Fibroblast of pulmonary artery (primary cell): ENCODE results near the gene VAMP1.
"Not testable (repeated sequence)": the region's sequence is repeated elsewhere in the genome, so short reads cannot be mapped to it uniquely, and the experiment has no call there.

Experiments
- DNase-seq: peaks from one replicate; pipeline ENCODE4 v3.0.0-alpha.2; 2010; ENCODE audit warnings: low read depth
- H3K4me3 ChIP-seq: replicated peaks from 2 replicates; pipeline ENCODE4 v1.5.1; 2011; ENCODE audit warnings: low read depth, mild to moderate bottlenecking, control low read depth, low read length, moderate library complexity
- TF ChIP-seq, protein P1 (sequence below): IDR thresholded peaks from 2 replicates; pipeline ENCODE4 v1.5.1; 2011; ENCODE audit warnings: mild to moderate bottlenecking, control low read depth, low read length, inconsistent platforms; ENCODE audit errors: missing control alignments

VAMP1 gene

DNA sequence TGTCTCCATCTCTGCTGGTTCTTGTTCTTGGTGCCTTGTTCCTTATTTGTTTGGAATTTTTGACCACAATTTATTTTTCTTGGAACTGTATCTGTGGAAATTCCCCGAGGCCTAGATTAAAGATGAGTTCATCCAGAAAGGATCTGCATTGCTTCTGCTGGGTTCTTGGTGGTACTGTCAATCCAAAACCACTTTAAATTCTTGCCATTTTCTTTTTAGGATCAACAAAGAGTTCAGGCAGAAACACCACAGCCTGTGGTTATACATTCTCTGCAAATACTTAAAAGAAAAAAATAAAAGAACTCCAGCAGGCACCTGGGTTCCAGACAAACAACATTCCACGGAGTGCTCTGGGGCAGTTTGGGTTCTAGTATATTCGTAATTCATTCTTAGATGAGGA lies 6.0 kb upstream of the VAMP1 start:
- peak; percentile 61 for DNase-seq
- no peak overlapping the region for H3K4me3 ChIP-seq
- TF ChIP-seq, protein P1, sequence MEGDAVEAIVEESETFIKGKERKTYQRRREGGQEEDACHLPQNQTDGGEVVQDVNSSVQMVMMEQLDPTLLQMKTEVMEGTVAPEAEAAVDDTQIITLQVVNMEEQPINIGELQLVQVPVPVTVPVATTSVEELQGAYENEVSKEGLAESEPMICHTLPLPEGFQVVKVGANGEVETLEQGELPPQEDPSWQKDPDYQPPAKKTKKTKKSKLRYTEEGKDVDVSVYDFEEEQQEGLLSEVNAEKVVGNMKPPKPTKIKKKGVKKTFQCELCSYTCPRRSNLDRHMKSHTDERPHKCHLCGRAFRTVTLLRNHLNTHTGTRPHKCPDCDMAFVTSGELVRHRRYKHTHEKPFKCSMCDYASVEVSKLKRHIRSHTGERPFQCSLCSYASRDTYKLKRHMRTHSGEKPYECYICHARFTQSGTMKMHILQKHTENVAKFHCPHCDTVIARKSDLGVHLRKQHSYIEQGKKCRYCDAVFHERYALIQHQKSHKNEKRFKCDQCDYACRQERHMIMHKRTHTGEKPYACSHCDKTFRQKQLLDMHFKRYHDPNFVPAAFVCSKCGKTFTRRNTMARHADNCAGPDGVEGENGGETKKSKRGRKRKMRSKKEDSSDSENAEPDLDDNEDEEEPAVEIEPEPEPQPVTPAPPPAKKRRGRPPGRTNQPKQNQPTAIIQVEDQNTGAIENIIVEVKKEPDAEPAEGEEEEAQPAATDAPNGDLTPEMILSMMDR: no peak

DNA sequence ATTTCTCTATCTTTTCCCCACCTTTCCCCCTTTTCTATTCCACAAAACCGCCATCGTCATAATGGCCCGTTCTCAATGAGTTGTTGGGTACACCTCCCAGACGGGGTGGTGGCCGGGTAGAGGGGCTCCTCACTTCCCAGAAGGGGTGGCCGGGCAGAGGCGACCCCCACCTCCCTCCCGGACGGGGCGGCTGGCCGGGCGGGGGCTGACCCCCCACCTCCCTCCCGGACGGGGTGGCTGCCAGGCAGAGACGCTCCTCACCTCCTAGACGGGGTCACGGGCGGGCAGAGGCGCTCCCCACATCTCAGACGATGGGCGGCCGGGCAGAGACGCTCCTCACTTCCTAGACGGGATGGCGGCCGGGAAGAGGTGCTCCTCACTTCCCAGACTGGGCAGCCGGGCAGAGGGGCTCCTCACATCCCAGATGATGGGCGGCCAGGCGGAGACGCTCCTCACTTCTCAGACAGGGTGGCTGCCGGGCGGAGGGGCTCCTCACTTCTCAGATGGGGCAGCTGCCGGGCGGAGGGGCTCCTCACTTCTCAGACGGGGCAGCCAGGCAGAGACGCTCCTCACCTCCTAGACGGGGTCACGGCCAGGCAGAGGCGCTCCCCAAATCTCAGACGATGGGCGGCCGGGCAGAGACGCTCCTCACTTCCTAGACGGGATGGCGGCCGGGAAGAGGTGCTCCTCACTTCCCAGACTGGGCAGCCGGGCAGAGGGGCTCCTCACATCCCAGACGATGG lies 4.9 kb upstream of the VAMP1 start:
- H3K4me3 ChIP-seq, DNase-seq: not testable (repeated sequence)

DNA sequence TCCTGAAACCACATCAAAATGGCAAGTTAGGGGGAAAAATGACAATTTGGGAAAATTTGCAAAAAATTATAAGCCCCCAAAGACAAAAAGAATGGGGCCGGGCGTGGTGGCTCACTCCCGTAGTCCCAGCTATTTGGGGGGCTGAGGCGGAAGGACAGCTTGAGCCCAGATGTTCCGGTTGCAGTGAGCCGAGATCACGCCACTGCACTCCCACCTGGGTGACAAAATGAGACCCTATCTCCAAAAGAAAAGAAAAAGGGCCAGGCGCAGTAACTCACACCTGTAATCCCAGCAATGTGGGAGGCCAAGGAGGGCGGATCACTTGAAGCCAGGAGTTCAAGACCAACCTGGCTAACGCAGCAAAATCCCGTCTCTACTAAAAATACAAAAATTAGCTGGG lies 2.0 kb upstream of the VAMP1 start:
- TF ChIP-seq, protein P1: no peak
- no peak overlapping the region for H3K4me3 ChIP-seq
- DNase-seq: no peak

DNA sequence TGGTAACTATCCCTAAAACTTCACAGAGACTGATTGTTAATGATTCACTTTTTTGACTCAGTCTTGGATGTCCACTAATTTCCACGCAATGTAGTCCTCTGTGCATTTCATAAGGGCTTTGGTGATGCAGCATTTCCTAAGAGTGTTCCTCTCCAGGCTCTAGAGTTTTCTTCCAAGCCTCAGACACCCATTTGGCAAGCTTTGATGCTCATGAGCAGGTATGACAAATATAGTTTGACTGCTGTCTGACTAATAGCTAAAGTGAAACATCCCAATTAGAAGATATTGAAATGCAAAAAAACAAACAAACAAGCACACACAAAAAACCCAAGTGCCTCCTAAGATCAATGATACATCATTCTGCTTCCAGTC lies 1.5 kb upstream of the VAMP1 start:
- no peak for DNase-seq
- no peak overlapping the region for H3K4me3 ChIP-seq
- TF ChIP-seq, protein P1: no peak

DNA sequence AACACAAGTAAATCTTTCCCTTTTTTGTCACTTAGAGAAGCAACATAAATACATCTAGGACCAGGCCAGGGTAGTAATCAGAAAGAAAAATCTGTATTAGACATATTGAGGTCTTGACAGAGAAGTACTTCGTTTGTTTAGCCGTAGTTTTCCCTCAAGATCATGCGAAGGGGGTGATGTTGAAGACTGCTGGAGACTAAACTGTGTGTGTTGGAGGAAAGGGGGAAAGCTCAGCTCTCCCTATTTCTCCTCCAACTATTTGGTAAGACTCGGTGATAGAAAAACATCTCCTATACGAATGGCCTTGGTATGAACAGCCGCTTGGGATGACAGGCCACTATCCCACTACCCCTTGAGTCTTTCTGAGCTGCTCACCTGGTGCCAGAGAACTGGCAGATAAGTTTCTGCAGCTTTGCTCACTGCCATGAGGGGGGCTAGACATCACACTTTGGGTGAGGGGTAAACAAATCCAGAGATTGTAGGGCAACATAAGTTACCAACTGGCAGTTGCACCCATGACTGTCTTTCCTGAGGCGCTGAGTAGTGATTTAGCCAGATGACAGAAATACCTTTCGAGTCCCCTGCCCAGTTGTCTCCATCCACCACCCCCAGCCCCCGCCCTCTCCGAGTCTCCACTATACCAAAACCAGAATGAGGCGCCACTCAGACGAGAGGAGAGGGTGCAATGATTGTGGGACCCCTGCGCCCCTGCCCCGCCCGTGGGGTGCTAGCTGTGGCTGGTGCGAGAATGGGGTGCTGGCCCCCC lies 685 bp downstream of the VAMP1 start:
- no peak for DNase-seq
- TF ChIP-seq, protein P1: no peak
- peak overlapping the region; percentile 84 for H3K4me3 ChIP-seq

DNA sequence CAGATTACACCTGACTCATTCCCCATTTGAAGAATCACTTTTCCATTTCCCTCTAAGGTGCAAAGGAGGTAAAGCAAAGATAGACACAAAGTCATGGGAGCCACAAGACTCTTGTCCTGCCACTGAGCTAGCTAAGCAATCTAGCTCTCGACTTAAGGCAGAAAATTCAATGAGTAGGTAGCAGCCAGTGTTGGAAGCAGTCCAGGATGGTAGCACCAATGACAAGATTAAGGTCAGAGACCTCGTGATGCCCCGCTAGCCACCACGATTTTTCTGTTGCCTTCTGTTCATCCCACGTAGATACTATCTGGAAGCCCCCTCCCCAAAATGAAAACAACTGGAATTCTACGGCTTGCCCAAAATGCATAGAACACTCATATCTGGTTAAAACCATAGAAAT lies 1.4 kb downstream of the VAMP1 start:
- TF ChIP-seq, protein P1: no peak
- H3K4me3 ChIP-seq: peak overlapping the region; percentile 84
- no peak for DNase-seq

DNA sequence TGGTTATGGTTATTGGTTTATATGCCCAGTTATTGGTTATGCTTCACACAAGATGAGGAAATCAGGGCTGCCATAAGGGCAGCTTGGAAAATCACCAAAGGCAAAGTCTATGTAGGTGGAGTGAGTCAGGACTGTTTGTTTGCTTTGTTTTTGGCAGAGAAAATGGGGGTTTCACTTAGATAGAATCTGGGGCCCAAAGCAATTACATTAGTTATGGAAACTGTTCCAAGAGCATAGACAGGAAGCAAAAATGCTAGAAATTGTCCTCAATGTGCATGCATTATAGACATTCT lies 2.2 kb downstream of the VAMP1 start:
- TF ChIP-seq, protein P1: no peak
- no peak overlapping the region for H3K4me3 ChIP-seq
- DNase-seq: no peak

DNA sequence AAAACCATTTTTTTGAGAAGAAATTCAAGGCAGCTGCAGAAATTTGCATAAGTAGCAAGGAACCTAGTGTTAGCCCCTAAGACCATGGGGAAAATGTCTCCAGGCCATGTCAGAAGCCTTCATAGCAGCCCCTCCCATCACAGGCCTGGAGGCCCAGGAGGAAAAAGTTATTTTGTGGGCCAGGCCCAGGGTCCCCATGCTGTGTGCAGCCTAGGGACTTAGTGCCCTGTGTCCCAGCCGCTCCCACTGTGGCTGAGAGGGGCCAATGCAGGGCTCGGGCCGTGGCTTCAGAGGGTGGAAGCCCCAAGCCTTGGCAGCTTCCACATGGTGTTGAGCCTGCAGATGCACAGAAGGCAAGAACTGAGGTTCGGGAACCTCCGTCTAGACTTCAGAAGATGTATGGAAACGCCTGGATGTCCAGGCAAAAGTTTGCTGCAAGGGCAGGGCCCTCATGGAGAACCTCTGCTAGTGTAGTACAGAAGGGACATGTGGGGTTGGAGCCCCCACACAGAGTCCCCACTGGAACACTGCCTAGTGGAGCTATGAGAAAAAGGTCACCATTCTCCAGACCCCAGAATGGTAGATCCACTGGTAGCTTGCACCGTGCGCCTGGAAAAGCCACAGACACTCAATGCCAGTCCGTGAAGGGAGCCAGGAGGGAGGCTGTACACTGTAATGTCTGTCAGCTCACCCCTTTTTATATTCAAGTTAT lies 2.8 kb downstream of the VAMP1 start:
- not testable (repeated sequence) for DNase-seq, H3K4me3 ChIP-seq

DNA sequence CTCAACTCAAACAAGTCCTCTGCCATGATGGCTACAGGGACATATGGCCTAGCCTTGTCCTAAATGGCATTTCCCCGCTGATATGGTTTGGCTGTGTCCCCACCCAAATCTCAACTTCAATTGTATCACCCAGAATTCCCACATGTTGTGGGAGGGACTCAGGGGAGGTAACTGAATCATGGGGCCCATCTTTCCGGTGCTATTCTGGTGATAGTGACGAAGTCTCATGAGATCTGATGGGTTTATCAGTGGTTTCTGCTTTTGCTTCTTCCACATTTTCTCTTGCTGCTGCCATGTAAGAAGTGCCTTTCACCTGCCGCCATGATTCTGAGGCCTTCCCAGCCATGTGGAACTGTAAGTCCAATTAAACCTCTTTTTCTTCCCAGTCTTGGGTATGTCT lies 3.7 kb downstream of the VAMP1 start:
- not testable (repeated sequence) for H3K4me3 ChIP-seq, DNase-seq
